Rectal smooth muscle tissue (tissue), 1 donor: Measurements from ENCODE around the gene PCBP3.

Experiments used
- H3K27ac ChIP-seq: one replicate; pipeline ENCODE4 v1.7.0; 2013; ENCODE audit warnings: low read depth, low read length, inconsistent platforms
- H3K27me3 ChIP-seq: one replicate; pipeline ENCODE4 v1.7.0; 2013; ENCODE audit warnings: low read length; ENCODE audit not compliant: control insufficient read depth, insufficient read depth
- H3K36me3 ChIP-seq: one replicate; pipeline ENCODE4 v1.7.0; 2013; ENCODE audit warnings: low read length; ENCODE audit not compliant: control insufficient read depth, insufficient read depth
- H3K4me1 ChIP-seq: one replicate; pipeline ENCODE4 v1.7.0; 2013; ENCODE audit warnings: low read length; ENCODE audit not compliant: control insufficient read depth, insufficient read depth
- H3K4me3 ChIP-seq: one replicate; pipeline ENCODE4 v1.7.0; 2013; ENCODE audit warnings: low read length
- H3K9ac ChIP-seq: one replicate; pipeline ENCODE4 v1.7.0; 2013; ENCODE audit warnings: low read length

Gene PCBP3

GRCh38 chr21:45632160-45632559 is 11.4 kb upstream of the PCBP3 start:
- H3K27ac ChIP-seq = no peak overlapping the region
- H3K27me3 ChIP-seq = no peaks in the 10 kb centered on the region
- H3K4me1 ChIP-seq = no peaks in the 10 kb centered on the region
- H3K9ac ChIP-seq = no peak overlapping the region
- no peak overlapping the region for H3K4me3 ChIP-seq
- no peaks in the 10 kb centered on the region for H3K36me3 ChIP-seq

DNA sequence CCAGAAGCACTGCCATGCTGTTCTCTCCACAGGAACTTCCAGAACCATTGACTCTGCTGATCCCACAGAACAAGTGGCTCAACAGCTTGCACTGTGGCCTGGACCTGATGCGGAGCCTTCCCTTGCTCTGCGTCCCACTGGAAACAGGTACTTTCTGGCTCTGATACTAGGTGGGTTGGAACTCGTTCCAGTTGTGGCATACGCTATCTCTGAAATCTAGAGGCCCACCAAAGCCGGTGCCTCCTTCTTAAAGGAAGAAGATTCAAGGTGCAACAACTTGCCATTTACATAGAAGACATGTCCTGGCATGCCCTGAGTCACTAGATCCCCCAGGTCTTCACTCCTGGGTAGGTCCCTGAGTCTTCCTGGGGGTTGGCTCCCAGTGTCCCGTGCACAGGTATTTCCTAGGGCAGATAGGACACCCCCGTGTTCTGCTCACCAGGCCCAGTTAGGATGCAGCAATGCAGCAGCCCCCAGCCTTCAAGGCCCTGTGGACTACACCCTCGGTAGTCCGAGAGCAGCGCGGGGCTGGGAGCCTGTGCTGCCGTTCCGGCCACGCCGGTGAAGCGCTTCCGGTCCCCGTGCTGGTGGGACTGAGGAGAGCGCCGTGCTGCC is 10.8 kb upstream of the PCBP3 start:
- Histone ChIP-seq H3K9ac (no peak overlapping the region), H3K4me1 (no peaks in the 10 kb centered on the region), H3K27me3 (no peaks in the 10 kb centered on the region), H3K4me3 (no peak overlapping the region), H3K36me3 (no peaks in the 10 kb centered on the region), H3K27ac (no peak overlapping the region)

DNA sequence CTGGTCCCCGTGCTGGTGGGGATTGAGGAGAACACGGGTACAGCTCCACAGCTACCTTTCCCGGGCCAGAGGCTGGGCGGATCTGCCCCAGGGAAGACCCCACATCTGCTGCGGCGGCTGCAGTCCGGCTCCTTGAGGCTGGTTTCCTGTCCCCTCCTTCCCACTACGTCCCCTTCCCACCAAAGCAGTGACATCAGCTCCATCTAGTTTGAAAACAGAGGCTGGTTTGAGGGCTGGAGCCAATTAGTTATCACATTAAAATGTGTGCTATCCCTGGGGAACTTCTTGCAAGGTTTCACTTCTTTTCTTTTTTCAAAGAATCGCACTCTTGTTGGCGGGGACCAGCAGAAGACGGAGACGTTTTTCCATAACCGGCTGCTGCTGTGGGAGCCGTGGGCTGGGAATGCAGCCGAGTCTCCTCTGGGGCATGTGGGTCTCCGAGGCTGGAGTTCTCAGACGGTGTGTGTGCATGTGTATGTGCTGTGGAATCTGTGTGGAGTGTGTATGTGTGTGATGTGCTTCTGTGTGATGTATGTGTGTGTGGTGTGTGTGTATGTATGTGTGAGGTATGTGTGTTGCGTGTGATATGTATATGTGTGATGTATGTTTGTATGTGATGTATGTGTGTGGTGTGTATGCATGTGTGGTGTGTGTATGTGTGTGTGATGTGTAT is 8.9 kb upstream of the PCBP3 start:
- no peaks in the 10 kb centered on the region for H3K4me1 ChIP-seq
- no peak overlapping the region for H3K9ac ChIP-seq
- H3K27me3 ChIP-seq = no peaks in the 10 kb centered on the region
- H3K27ac ChIP-seq = no peak overlapping the region
- H3K36me3 ChIP-seq = no peaks in the 10 kb centered on the region
- no peak overlapping the region for H3K4me3 ChIP-seq

DNA sequence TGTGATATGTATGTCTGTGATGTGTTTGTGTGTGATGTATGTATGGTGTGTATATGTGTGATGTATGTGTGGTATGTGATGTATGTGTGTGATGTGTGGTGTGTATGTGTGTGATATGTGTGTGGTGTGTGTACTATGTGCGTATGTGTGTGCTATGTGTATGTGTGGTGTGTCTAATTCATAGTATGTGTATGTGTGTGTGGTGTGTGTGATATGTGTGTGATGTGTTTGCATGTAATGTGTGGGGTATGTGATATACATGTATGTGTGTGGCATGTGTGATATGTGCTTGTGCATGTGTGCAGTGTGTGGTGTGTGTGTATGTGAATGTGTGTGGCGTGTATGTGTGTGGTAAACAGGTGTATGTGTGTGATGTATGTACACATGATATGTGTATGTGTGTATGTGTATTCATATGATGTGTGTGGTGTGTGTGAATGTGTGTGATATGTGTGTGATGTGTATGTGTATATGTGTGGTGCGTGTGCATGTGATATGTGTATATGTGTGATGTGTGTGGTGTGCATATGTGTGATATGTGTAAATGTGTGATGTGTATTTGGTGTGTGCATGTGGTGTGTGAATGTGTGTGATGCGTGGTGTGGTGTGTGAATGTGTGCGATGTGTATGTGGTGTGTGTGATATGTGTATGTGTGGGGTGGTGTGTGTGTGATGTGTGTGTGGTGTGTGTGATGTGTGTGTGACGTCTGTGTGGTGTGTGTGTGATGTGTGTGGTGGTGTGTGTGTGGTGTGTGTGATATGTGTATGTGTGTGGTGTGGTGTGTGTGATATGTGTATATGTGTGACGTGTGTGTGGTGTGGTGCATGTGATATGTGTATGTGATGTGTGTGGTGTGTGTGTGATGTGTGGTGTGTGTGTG is 8.0 kb upstream of the PCBP3 start:
- no peak overlapping the region for H3K4me3 ChIP-seq
- H3K27ac ChIP-seq = no peak overlapping the region
- no peaks in the 10 kb centered on the region for H3K4me1 ChIP-seq
- H3K9ac ChIP-seq = no peak overlapping the region
- no peaks in the 10 kb centered on the region for H3K36me3 ChIP-seq
- no peaks in the 10 kb centered on the region for H3K27me3 ChIP-seq

- Histone ChIP-seq H3K9ac (no peak overlapping the region), H3K36me3 (no peaks in the 10 kb centered on the region), H3K4me1 (no peaks in the 10 kb centered on the region), H3K4me3 (no peak overlapping the region), H3K27me3 (no peaks in the 10 kb centered on the region), H3K27ac (no peak overlapping the region)
Observed at GRCh38 chr21:45636459-45636858, 7.1 kb upstream of the PCBP3 start.

DNA sequence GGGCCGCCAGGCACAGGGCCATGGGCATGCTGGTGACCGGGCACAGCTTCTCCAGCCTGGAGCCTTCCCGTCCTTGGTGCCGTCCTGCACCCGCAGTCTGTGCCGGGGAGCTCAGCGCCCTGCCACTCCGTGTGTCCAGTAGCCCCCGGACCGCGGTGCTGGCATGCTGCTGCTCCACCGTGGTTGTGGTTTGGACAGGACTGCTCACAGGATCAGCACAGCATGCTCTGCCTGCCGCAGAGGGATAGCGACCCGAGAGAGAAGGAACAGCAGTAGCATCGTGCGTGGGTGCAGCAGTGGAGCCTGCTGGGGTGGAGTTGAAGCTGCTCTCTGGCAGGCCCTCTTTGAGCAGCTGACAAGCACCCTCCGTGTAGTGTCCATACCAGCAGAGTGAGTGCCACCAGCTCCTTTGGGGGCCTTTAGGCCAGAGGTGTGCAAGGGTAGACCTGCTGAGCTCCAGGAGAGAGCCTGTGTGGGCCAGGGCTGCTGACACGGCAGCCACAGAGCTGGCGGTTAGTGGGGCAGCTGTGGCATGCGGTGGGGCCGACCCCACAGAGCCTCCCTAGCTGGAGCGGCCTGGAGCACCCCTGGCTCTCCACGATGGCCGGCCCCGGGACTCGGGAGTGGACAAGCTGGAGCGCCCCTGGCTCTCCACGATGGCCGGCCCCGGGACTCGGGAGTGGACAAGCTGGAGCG is 6.4 kb upstream of the PCBP3 start:
- H3K36me3 ChIP-seq = no peaks in the 10 kb centered on the region
- no peaks in the 10 kb centered on the region for H3K4me1 ChIP-seq
- no peak overlapping the region for H3K27ac ChIP-seq
- no peaks in the 10 kb centered on the region for H3K27me3 ChIP-seq
- no peak overlapping the region for H3K9ac ChIP-seq
- H3K4me3 ChIP-seq = no peak overlapping the region

GRCh38 chr21:45637883-45638282 is 5.6 kb upstream of the PCBP3 start:
- H3K36me3 ChIP-seq = no peaks in the 10 kb centered on the region
- no peaks in the 10 kb centered on the region for H3K27me3 ChIP-seq
- no peak overlapping the region for H3K9ac ChIP-seq
- no peaks in the 10 kb centered on the region for H3K4me1 ChIP-seq
- no peak overlapping the region for H3K4me3 ChIP-seq
- no peak overlapping the region for H3K27ac ChIP-seq

DNA sequence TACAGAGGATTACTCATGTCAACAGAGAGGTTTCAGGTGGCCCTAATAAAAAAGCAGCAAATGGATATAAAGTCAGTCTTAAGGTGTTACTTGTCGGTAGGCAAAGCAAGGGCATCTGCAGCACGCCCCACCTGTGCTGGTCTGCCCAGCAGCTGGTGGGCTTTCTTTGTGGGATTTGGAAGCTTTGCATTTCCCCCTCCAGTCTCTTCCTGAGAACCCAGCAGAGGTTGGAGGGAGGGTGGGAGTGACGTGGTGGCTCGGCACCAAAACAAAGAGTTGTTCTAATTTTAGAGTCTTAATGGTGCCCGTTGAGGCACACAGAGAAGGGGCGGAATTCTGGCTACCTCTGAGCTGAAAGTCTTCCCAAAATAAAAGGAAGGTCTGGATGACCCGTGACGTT is 4.8 kb upstream of the PCBP3 start:
- H3K36me3 ChIP-seq = no peaks in the 10 kb centered on the region
- no peaks in the 10 kb centered on the region for H3K27me3 ChIP-seq
- no peaks in the 10 kb centered on the region for H3K4me1 ChIP-seq
- no peak overlapping the region for H3K9ac ChIP-seq
- no peak overlapping the region for H3K27ac ChIP-seq
- H3K4me3 ChIP-seq = no peak overlapping the region

GRCh38 chr21:45639206-45640000 is 4.1 kb upstream of the PCBP3 start:
- H3K27me3 ChIP-seq = no peaks in the 10 kb centered on the region
- H3K36me3 ChIP-seq = no peaks in the 10 kb centered on the region
- H3K4me1 ChIP-seq = no peaks in the 10 kb centered on the region
- H3K27ac ChIP-seq = no peak overlapping the region
- H3K9ac ChIP-seq = no peak overlapping the region
- H3K4me3 ChIP-seq = no peak overlapping the region

DNA sequence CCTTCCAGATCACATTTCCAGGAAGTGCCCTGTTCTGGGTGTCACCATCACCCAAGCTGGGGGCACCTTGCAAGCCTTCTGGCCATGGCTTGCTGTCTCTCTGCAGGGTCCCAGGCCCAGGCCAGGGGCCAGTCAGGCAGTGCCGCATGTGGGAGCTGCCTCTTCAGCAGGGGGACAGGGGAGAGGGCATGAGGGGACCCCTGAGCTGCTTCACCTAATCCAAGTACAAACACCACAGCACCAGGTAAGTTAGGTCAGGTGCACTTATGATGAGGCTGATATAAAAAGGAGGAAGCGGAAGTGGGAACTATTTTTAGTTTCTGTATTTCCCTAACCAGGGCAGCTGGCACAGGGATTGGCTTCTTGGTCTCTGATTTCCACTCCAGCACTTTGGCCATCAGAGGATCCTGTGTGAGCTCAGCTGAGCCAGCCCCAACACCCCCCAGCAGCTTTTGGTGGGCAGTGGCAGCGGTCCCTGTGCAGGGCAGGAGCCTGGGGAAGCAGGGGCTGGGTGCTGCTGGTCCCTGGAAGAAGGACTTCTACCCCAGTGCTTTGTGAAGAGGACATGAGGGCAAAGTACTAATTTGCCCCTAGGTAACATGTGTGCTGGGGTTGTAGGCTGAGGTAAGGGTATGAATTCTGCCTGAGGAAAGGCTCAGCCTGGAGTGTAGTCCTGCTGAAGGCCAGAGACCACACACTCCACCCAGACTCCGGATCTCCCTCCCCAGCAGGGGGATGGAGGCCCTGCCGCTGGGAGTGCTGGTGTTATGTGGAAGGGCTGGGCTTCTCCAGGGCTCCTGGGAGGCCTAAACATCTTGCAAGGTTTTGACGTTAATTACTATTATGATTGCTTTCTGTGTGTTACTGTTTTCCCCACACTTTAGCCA is 3.3 kb upstream of the PCBP3 start:
- Histone ChIP-seq H3K4me3 (no peak overlapping the region), H3K4me1 (no peaks in the 10 kb centered on the region), H3K9ac (no peak overlapping the region), H3K27me3 (peaks cover 4% of the 10 kb centered on the region), H3K27ac (no peak overlapping the region), H3K36me3 (no peaks in the 10 kb centered on the region)

DNA sequence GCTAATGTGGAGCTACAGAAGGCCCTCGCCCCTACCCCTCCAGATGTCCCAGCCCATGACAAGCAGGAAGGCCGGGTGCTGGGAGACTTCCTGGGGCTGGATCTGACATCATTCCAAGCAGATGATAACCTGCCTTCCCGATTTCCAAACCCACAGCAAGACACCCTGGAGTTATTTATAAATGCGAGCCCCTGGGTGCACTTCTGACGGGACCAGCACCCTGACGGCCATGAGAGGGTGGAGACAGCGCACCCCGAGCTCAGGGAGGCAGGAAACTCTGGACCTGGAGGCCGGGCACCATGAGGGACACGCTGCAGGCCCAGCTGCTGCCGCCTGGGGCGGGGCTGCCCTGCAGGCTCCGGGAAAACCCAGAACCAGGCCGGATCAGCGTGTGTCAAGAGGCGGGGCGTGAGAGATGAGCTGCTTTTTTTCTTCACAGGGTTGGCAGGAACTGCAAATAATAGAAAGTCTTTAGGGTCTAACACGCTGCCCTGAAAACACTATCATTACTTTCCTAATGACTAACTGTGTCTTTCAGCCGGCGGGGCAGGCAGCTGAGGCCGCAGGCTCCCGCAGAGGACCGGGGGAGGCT is 2.5 kb upstream of the PCBP3 start:
- H3K27me3 ChIP-seq = peaks cover 4% of the 10 kb centered on the region
- H3K9ac ChIP-seq = no peak overlapping the region
- H3K27ac ChIP-seq = no peak overlapping the region
- H3K4me1 ChIP-seq = no peaks in the 10 kb centered on the region
- H3K36me3 ChIP-seq = no peaks in the 10 kb centered on the region
- H3K4me3 ChIP-seq = no peak overlapping the region
